NCI-H446 (cell line): ENCODE measurements around the gene TMEM178B.

Experiments used
- DNase-seq, 2 experiments: peaks; one replicate each; lab custom pipeline; 2025; lab: John Stamatoyannopoulos, UW

The TMEM178B gene

DNA sequence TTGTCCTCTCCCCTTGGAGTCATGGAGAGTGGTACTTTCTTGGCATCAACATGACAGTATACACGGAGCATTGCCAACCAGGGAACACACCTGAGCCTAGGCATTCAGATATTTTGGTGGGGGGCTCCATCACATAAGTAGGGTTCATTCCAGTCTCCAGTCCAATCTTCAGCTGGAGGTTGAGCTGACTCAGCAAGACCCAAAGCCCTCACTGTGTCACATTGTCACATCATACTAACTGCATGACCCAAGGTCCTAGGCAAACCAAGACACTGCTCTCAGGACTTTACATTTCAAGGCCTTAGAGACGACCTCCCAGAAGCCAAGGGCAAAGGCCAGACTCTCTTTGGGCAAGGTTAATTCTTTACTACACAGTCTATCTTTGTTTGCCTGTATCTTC lies 190.1 kb downstream of the TMEM178B start:
- no peak for DNase-seq

DNA sequence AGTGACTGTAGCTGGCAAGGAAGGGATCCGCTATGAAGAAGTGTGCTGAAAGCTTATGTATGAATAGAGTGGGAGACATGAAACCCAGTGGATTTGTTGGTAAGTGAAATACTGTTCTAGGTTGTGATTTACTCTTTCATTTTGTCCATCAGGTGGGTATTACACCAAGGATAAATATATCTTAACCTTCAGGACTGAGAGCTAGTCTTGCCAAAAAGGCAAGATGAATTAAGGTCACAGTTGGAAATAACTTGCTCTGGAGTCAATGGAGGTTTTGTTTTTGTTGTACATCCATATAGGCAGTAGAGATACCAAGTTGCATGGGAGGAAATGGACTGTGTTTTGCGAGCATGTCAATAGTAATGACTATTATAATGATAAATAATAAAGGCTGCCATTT lies 190.6 kb downstream of the TMEM178B start:
- no peak for DNase-seq

DNA sequence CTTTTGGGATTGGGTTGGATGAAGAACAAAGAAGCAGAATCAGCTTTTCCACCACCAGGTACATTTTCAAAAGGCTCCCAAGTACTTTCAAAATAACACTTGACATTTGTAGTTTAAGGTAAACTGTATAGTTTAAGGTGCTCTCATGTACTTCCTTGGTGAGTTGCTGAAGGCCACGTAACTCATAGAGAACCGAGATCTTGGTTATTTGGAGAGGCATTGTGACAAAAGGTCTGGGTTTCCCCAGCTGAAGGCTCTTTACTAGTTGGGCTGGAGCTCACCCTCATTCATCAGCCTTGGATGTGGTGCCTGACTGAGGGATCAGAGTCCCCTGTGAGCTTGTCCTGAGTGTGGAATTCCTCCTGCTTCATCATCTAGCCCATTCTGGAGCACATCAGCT lies 191.8 kb downstream of the TMEM178B start:
- DNase-seq: no peak

DNA sequence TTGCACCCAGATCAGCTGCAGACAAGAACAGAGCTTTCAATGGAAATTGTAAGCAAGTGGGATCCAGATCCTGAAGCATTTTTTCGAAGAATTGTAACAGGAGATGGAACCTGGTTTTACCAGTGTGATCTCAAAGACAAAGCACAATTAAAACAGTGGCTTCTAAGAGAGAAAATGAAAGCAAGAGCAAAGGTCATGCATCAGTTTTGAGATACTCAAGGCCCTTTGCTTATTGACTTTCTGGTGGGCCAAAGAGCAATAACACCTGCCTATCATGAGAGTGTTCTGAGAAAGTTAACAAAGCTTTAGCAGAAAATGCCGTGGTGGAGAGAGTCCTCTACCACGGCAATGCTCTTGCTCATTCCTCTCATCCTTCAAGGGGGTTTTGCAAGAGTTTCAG lies 194.8 kb downstream of the TMEM178B start:
- no peak for DNase-seq

DNA sequence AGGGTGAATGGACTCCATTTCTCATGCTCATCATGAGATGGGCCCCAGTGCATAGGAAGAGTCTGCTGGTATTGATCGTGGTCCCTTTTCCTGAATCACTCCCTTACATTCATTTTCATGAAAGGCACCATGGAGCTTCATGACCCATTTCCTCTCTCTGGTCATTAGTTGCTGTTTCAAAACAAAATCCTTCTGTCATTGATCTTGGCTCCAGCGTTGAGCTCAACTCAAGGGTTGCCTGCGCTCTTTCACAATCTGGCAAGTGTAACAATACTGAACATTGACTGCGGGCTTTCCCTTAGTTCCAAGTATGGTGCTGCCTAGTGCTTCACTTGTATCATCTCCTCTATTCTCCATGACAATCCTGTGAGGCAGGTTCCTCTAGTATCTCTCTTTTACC lies 197.6 kb downstream of the TMEM178B start:
- DNase-seq: no peak

DNA sequence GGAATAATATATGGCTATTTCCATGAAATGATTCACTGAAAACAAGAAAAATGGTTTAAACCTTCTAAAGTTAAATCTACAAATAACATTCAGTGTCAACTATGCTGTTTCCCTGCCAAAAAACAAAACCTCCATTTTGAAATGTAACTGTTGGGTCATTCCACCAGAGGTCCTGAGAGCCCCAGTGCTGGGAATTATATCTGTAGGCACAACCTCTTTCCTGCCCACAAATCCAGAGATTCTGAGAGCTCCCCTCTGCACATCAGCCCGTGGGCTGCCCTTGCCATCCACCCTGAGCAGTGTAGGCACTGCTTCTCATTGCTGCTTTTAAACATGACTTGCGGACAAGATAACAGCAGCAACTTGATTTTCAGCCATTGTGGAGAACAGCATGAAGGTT lies 198.6 kb downstream of the TMEM178B start:
- no peak for DNase-seq

DNA sequence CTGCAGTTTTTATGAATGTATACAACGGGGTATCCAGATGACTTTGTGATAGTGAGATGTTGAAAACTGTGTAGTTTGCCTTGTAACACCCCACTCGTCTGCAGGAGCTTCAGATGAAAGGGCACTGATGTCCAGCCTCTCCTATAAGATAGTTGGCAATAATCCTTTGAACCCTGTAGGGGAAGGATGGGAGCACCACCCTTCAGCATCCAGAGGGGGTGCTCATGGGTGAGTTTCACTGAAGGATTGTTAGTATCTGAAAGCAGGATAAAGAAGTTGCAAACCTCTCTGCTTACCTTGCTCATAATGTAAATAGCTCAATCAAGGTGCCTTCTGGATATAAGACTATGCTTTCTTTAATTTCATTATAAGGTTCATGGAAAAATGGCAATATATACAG lies 201.5 kb downstream of the TMEM178B start:
- no peak for DNase-seq

DNA sequence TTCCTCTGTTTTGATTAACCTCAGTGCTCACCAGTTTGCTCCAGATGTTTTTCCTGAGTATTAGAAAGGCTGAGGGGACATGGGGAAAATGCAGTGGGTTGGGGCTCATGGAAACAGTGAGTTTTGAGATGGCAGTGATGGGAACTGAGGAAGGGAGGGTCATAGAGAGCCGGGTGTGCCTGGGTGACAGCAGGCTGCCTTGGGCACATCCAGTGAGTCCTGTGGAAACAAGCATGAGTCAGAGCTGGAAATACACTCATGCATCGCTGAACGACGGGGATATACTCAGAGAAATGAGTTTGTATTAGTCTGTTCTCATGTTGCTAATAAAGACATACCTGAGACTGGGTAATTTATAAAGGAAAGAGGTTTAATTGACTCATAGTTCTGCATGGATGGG lies 202.2 kb downstream of the TMEM178B start:
- no peak for DNase-seq

DNA sequence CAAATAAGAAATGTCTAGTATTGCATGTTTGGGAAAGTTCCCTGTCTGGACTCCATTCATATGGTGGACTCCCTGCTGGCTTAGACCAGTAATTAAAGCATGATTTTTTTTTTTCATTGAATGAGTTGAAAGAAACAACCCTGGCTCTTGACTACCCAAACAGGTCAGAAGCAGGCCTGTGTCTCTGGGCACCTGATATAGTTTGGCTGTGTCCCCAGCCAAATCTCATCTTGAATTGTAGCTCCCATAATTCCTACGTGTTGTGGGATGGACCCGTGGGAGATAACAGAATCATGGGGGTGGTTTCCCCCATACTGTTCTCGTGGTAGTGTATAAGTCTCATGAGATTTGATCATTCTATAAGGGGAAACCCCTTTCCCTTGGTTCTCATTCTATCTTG lies 206.2 kb downstream of the TMEM178B start:
- DNase-seq: no peak

DNA sequence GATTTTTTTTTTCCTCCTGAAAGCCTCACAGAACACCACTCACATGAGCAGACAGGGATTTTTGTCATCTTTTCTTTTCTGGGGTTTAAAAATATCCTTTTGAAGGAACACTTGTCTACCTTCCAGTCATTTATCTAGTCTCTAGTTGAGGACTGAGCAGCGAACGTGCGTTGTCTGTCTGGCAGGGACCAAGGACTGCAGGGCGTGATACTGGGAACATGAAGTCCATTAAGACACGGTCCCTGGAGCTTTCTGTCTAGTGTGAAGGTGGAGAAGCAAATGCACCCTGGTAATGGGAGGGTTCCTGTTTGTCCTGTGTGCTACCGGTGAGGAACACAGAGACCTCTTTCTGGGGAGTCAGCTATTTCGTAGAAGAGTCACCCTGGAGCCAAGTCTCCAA lies 207.4 kb downstream of the TMEM178B start:
- DNase-seq: no peak

DNA sequence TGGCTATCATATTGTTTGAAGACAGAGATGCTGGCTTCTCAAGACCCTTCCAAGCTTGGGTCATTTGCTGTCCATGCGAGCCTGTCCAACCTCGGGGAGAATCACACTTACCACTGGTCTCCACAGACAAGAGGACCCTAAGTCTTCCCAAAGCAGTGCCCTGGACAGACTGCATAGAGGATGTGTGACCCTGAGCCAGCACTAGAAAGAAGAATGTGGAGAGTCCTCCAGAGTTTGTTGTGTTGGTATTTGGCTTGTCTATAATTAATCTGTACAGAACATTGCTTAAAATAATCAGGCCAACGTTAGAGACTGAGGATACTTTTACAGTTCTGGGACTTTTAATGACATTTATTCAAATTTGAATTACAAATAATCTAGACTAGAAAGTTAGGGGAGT lies 212.7 kb downstream of the TMEM178B start:
- DNase-seq: no peak

DNA sequence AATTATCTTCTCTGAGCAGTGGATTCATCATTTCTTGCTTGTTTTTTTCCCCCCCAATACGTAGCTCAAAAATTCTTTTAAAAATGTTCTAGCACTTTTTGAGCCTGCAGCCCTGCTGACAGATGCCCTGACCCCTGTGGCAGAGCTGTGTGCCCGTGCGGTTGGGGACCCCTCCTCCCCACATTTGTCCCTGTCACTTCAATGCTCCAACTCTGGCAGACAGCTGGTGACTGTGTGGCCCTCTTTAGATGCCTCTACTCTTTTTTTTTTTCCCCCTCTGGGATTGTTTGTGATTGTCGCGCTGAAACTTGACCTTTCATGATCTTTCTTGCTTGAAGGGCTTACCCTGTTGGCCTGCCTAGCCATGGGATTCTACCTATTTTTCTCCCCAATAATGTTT lies 214.1 kb downstream of the TMEM178B start:
- no peak for DNase-seq

DNA sequence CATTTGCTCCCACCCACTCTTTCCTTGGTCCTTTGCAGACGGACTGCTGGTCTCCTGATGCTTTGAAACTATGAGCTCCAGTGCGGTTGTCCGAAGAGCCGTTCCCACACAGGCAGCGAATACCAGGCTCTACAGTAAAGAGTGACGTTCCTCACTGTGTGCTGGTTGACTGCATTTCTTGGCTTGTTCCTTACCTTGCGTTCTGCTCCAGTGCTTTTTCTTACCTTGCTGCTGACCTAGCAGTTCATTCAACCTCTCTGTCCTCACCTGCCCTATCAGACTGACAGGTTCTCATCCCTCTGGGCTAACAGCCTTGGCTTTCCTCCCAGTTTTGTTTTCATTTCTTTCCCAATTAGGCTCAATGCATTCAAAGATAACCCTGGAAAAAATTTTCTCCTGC lies 214.8 kb downstream of the TMEM178B start:
- DNase-seq: no peak

DNA sequence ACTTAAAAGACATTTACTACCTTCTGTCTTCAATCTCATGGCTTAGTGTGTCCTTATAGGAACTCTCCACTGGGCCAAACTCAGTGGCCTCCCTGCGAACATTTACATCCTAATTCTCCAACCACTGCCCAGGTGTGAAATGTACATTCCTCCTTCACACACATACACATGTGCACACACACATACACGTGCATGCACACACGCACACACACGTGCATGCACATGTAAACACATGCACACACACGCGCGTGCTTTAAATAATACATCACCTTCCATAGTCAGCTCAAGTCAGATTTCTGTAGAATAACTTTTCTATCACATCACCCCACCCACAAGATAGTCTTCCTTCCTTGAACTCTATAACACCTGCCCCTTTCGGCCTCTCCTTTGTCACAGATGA lies 216.5 kb downstream of the TMEM178B start:
- no peak for DNase-seq

DNA sequence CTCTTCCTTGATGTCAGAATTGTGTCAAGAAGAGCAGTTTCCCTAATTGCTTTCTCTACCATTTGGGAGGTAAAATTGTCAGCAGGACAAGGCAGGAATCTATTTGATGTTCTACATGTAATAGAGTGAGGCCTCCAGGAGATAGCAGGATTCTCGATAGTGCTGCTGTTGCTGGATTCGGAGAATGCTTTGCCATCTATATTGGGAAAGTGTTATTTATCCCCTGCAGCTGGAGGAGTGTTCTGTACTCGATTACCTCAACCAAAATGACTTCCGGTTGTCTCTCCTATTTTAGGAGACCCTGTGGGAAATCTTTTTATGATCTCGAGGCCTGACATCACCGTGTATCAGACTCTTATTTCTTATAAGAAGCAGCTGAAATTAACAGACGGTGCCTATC lies 217.1 kb downstream of the TMEM178B start:
- DNase-seq: no peak

DNA sequence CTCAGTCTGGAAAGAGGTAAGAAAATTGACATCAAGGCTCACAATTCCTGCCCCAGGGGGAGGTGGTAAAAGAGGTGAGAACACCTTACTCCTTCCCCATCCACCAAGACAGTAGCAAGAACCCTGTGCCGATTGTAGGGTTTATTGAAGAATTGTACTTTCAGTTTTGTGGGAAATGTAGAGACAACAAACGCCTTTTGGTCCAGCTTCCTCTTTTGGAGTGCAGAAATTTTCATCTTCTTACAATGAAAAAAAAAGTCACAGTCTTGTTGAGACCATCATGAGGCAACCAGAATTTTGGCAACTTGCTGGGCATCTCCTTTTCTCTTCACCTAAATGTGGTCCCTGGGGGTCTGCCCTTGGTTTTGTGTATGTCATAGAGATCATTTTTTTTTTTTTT lies 217.7 kb downstream of the TMEM178B start:
- no peak for DNase-seq

DNA sequence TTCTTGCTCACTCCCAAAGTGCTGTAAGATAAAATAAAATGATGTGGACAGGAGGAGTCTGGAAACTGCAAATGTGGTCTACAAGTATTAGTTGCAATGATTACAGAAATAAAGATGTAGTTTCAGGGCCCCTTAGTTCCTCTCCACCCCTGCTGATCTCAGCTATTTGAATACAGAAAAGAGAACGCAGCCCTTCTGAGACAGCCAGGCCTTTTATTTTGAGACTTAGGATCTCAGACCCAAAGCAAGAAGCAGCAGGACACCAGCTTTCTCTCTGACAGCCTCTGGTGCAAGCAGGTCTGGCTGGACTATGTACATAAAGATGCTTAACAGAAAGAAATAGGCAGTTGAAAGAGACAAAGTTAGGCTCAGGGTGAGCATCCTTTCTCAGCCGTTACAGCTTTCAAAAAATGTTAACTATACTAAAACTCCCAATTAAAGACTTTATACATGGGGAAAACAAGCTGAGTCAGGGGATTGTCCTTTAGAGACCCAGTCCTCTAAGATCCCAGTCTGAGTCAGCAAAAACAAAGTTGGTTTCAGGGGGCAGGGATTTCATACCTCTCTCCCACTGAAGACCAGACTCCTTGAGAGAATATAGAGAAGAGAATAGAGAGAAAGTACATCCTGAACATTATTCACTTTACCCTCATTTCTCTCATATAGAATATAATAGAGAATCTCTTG lies 220.4 kb downstream of the TMEM178B start:
- no peak for DNase-seq

DNA sequence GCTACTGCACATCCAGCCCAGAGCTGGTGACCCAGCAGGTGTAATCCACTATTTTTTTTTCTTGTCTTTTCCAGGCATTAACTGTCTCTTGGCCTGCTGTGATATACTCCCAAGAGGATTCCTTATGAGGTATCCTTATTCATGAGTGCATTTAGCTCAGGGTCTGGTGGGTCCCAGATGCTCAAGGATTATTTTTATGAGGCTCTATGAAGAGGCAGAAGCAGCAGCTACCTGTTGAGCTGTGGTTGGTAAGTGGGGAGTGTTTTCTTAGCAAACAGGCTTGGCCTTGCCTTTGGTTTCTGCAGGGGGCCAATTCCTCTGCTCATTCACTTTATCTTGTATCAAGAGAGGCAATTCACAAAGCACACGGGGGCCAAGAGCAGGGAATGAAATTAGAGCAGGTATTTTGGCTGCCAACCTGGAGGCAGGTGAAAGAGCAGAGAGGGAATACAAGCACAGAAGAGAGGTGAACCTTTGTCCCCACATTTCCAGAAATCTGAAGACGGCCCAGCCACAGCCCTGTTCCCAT lies 221.6 kb downstream of the TMEM178B start:
- DNase-seq: no peak

DNA sequence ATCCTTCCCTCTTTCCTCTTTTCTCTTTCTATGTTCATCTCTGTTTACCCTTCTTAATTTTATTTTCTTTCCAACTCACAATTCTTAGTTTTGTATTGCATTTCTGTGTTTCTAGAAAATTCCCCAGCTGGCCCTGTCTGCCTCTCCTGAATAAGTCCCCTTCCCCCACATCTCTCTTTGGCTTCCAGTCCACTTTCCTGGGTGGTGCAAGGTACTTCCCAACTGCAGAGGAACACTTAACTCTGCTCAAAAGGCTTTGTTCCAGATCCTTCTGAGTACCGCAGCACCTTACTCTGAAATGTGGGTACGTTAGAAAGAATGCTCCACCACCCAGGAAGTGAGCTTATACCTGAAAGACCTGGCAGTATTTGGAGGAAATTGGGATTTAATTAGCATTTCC lies 227.0 kb downstream of the TMEM178B start:
- DNase-seq: no peak

DNA sequence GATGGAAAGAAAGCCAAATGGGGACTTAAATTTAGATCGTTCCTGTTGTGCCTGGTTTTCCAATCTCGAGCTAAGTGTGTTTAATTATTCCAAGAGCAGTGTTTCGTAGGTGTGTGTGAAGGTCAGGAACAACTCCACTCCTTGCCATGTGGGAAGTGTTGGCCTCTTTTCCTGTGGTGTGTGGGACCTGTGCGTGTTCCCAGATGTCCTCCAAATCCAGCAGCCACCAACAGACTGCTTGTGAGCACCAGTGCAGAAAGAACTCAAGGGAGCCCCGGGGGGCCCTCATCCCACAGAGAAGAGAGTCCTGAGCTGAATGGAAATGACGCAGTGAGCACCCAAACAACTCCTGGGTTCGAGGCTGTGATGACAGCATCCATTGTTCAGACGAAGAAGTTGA lies 227.7 kb downstream of the TMEM178B start:
- no peak for DNase-seq

DNA sequence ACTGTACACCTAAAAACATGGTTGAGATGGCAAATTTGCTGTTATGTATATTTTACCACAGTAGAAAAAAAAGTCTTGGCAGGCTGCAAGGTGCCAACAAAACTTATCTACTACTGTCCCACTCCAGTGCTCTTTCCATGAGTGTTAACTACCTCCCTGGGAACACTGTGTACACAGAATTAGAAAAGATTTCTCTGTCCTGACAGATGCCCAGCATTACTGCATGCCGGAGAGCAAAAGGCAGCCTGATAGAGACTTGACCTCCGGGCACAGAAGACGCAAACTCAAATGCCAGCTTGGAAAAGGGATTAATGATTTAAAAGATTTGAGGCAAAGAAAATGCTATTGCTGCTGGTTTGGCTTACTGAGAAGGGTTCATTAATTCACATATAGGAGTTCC lies 228.8 kb downstream of the TMEM178B start:
- DNase-seq: no peak

DNA sequence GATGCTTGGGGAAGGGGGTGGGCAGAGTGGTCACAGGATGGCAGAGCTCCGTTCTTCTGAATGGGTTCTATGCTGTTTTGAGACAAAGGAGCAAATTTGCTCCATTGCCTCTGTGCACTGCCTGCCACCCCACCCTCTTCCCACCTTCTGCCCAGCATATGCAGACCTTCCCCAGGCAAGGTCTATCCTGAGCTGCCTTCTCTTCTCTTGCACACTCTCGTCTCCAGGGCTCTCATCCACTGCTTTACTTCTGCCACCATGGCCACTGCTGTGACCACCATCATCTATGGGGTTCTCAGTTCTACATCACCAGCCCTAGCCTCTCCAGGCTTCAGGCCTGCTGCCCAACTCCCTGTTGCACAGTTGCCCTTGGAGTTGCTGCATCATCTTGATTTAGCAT lies 230.4 kb downstream of the TMEM178B start:
- no peak for DNase-seq

DNA sequence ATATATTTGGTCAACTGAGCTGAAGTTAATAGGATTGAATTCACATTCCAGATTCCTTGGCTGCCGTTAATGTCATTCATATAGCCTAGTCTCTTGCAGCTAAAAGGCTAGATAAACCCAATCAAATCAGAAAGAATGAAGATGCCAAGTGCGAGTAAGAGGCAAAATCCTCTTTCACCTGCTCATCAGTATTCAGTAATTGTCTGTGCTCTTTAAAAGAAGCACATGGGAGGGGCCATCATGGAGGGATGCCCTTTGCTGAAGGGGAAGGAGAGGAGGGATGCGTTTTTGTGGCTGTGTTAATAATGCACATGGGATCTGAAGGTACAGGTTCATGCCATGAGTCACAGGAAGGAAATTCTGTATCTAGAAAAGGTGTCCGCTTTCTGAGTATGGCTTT lies 232.2 kb downstream of the TMEM178B start:
- DNase-seq: no peak

DNA sequence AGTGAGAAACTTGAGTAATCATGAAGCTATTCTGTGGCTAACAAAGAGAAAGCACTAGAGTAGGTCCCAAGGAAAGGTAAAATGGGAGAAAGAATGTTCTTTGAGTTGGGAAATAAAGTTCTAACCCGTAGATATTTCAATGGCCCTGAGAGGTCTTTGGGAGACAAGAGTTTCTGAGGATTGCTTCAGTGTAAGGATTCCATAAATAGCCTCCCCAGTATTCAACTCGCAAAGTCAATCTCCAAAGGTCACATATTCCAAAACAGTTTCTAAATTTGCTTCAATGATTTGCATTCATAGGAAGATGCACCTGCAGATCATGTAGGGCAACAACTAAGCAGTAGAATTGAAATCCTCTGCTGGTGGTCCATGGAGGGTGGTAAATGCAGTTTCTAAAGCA lies 238.5 kb downstream of the TMEM178B start:
- no peak for DNase-seq
